Hematopoietic multipotent progenitor cell treated with erythropoietin and hydrocortisone succinate and interleukin-3 and kit ligand, for 15 days (in vitro differentiated cells): ENCODE measurements around the gene STK11IP.

Experiments
- DNase-seq: peaks from one replicate; pipeline ENCODE4 v3.0.0-alpha.2; 2015; ENCODE audit warnings: low spot score

Gene STK11IP

GRCh38 chr2:219597552-219598307 is at the start of gene STK11IP:
Gene STK11IP, plus strand, starts transcription at chr2:219597857. Its CDS starts 263 bp downstream, at chr2:219598120.
- DNase-seq = peak; percentile 92

GRCh38 chr2:219548990-219549389 is 48.7 kb upstream of the STK11IP start:
- no peak for DNase-seq

GRCh38 chr2:219549619-219550018 is 48.0 kb upstream of the STK11IP start:
- DNase-seq = no peak

DNA sequence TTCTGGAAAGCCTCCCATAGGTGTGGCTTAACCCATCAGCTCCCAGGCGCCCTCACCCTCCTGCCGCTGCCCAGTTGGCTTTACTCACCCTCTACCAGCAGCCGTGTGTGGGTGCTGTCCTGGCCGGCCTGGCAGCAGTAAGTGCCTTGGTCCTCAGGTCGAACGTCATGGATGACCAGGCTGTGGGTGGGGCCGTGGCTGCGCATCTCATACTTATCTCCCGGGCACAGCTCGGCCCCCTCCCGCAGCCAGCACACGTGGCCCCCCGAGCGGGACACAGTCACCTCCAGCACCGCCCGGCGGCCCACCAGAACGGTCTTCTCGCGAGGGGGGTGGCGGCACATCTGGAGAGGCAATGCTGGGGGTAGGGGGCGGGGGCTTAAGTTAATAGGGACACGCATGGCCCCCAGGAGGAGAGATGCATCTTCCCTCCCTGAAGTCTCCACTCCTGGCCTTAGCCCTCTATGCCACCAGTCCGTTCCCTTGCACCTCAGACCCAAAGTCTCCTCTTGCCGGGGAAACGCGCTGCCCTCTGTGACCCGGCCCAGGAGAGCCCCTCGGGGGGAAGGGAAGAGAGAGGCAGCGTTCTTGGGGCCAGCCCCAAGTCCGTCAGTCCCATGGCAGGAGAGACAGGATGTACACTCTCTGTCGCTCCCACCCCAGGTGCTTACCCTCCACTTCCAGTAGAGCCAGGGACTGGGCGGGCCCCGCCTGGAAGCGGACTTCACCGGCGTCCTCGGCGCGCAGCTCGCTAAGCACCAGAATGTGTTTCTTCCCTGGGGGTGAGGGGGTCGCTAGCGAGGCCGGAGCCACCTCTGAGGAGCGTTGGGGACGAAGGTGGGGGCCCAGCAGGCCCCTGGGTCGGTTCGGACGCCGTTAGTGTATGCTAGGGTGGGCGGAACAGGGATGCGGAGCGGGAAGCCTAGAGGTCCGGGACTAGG is 45.9 kb upstream of the STK11IP start:
- no peak for DNase-seq

DNA sequence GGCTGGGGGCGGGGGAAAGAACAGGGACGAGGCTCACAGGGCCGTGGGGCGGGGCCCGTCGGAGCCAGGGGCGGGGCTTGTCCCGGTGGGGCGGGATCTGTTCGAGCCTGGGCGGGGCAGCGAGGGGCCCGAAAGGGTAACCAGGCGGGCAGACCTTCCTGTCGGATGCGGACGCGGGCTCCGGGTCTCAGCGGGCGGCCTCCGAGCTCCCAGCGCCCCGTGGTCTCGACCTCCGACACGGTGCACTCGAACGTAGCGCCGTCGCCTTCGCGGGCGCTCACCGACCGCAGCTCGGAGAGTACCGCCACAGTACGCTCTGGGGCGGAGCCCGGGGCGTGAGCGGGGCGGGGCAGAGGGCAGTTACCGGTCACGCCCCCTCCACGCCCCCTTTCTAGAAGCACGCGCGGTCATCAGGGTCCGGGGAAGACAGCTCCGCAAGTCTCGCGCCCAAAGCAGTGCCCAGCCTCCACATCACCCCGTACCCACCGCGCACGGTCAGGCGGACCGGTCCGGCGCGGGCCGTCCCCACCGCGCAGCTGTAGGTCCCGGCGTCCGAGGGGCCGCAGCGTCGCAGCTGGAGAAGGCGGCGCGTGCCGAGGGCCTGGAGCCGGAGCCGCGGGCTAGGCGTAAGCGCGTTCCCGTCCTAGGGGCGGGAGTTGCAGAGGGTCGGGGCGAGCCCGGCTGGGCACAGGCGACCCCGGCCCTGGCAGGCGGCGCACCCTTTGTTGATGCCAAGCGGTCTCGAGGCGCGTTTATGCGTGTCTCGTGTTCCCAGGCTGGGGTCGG is 45.1 kb upstream of the STK11IP start:
- DNase-seq = peak; percentile 72

DNA sequence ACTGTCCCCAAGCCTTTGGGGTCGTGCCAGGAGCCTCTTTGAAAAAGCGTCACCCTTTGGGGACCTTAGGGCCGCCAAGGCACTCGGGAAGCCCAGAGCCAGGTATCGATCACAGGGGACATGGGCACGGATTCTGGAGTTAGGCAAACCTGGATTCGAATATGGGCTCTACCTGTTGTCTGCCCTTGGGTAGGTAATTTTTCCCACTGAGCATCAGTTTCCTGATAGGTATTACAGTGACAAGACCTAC is 44.6 kb upstream of the STK11IP start:
- DNase-seq = no peak

GRCh38 chr2:219553463-219553963 is 44.1 kb upstream of the STK11IP start:
- DNase-seq = no peak

- DNase-seq = no peak
These were observed 43.3 kb upstream of the STK11IP start for GRCh38 chr2:219554350-219554749.

DNA sequence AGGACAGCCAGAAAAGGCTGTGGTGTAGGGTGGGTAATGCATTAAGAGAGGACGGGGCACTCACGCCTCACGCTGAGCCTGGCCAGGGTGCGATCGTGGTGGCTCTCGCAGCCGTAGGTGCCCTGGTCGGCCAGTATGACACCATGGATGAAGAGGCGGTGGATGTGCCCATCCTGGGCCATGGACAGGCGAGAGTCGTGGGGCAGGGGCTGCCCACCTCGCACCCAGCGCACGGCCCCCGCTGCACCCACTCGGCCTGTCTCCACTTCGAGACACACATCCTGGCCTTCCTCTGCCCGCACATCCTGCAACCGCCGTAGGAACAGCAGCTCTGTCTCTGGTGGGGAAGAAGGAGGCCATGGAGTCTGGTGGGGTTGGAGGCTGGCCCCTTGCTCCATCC is 41.7 kb upstream of the STK11IP start:
- DNase-seq = no peak

DNA sequence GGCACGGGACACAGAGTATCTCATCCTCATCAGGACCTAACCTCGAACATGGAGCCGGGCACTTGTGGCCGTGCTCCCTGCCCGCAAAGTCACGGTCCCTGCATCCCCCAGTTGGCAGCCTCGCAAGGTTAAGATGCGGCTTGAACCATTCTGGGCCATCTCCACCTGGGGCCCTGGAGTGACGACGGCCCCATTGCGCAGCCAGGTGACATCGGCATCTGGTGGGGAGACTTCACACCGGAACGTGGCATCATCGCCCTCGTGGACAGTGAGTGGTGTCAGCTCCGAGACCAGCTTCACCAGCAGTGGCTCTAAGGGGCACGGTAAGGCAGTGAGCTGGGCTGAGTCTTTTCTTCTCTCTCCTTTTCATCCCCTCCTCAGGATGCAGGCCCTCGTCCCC is 41.2 kb upstream of the STK11IP start:
- no peak for DNase-seq

DNA sequence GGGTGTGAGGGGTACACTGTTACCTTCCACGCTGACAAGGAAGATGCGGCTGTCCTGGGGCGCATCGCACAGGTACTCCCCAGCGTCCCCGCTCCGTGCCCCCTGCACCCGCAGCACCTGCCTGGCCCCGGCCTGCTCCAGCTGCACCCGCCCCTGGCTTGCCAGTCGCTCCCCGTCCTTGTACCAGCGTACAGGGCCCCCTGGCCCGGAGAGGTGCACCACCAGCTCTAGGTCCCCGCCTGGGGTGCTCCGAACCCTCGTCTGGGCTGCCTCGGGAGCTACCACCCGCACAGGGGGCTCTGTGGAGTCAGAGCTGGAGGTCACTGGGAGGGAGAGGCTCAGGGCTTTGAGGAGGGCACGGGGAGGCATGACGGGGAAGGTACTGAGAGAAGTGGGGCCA is 40.3 kb upstream of the STK11IP start:
- no peak for DNase-seq

- no peak for DNase-seq
These were observed 39.6 kb upstream of the STK11IP start for GRCh38 chr2:219557791-219558785.

DNA sequence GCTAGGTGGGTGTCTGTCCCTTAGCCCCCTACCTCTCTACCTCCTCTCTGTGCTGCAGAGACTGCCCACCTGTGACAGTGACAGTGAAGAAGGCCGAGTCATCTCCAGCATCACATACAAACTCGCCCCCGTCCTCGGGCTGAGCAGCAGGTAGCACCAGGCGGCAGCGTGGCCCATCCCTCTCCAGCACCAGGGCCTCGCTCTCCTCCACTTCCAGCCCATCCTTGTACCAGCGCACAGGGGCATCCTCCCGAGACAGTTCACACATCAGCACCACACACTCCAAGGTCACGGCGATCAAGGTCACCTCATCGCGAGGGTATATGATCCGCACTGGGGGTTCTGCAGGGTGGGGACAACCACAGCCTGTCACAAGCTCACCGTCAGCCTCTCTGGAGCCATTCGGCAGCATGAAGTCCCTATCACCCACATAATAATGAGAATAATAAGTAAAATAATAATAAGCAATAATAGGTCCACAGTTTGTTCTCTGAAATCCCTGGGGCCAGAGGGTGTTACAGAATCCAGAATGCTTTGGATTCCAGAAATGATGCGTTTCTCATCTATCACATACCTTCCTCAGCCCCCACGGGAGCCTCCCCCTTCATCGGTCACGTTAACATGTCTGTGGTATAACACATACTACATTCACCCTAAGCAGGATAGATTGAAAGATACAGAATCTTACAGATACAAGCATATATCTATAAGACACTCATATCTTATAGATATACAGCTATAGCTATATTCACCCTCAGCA is 38.3 kb upstream of the STK11IP start:
- DNase-seq = no peak

- DNase-seq = peak; percentile 17
These were observed 37.4 kb upstream of the STK11IP start for GRCh38 chr2:219560037-219560892.

DNA sequence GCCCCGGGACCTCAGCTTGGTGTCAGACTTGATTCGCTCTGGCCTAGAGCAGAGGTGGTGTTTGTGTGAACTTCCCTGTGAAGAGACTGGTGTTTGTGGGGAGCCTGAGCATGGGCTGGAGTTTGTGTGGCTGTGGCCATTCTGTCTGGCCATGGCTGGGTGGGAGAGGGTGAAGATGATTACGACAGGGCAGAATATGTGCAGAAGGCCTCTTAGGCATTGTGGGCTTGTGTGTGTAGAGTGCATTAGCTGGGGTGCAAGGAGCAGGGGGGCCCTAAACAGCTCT is 36.8 kb upstream of the STK11IP start:
- no peak for DNase-seq

GRCh38 chr2:219561179-219562048 is 36.2 kb upstream of the STK11IP start:
- no peak for DNase-seq

DNA sequence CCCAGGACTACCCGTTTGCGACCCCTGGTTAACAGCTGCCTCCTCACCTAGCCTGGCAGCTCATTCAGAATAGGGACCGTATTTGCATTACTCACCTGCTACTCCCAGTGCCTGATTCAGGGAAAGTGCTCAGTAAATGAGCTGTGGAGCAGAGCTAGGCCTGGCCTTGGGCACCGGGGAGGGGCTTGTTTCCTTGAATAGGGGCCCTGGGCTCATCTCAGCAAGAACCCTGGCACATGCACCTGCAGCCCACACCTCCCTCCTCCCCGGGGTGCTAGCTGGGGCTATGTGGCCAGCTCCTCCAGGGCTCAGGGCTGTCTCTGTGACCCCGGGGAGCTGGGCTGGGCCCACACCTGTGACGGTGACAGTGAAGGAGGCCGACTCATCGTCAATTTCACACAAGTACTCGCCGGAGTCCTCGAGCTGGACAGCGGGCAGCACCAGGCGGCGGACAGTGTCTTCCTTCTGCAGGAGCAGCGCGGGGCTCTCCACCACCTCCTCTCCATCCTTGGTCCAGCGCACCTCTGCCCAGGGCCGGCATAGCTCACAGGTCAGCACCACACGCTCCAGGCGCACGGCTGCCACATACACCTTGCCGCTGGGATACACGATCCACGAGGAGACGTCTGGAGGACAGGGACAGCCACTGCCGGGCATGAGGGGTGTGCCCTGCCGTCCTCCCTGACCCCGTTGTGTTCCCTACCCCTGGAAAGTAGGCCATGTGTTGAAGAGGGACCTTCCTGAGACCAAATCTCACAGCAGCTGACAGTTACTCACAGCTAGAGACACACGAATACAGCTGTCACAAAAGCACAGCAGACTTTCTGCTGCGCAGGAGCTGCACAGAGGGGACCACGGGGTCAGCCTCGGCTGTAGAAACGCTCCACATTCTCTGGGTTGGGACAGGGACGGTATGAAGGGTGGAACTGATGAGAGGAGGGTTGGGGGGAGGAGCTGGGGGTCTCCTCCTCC is 35.3 kb upstream of the STK11IP start:
- no peak for DNase-seq
